Measurements from ENCODE around the gene PRUNE2. TPM values are rescaled to one million over a fixed set of nuclear protein-coding genes. Genes with fewer than 3 reads are reported as not detected.

PRUNE2 gene
- total RNA-seq, 1 donor from 2014 or later: 1.1 TPM

GRCh38 chr9:76581731-76582130 lies 324.2 kb downstream of the PRUNE2 start:
- intact Hi-C loops (cut with micrococcal nuclease): no loop called here

- intact Hi-C loops (cut with micrococcal nuclease): no loop called here
Measured at GRCh38 chr9:76580820-76581219, 325.1 kb downstream of the PRUNE2 start.

GRCh38 chr9:76580188-76580587 lies 325.7 kb downstream of the PRUNE2 start:
- intact Hi-C loops (cut with micrococcal nuclease): no loop called here

- intact Hi-C loops (cut with micrococcal nuclease): loop anchor here (2.0 to 5.0 kb wide), 4 partner anchors 44 to 174 kb away; partner anchors contain the start of gene GCNT1
Measured at GRCh38 chr9:76576344-76576743, 329.6 kb downstream of the PRUNE2 start.

- intact Hi-C loops (cut with micrococcal nuclease): loop anchor here (2.0 to 5.0 kb wide), 4 partner anchors 43 to 173 kb away; partner anchors contain the start of gene GCNT1
Measured at GRCh38 chr9:76575761-76576160, 330.2 kb downstream of the PRUNE2 start.

GRCh38 chr9:76573905-76574760 lies 331.8 kb downstream of the PRUNE2 start:
- intact Hi-C loops (cut with micrococcal nuclease): no loop called here

GRCh38 chr9:76573408-76573807 lies 332.5 kb downstream of the PRUNE2 start:
- intact Hi-C loops (cut with micrococcal nuclease): no loop called here

GRCh38 chr9:76572151-76572550 lies 333.8 kb downstream of the PRUNE2 start:
- intact Hi-C loops (cut with micrococcal nuclease): no loop called here

- intact Hi-C loops (cut with micrococcal nuclease): no loop called here
Measured at GRCh38 chr9:76571743-76572146, 334.2 kb downstream of the PRUNE2 start.

GRCh38 chr9:76571288-76571687 lies 334.6 kb downstream of the PRUNE2 start:
- intact Hi-C loops (cut with micrococcal nuclease): no loop called here

GRCh38 chr9:76570826-76571225 lies 335.1 kb downstream of the PRUNE2 start:
- intact Hi-C loops (cut with micrococcal nuclease): no loop called here

GRCh38 chr9:76567086-76567485 lies 338.8 kb downstream of the PRUNE2 start:
- intact Hi-C loops (cut with micrococcal nuclease): no loop called here

- intact Hi-C loops (cut with micrococcal nuclease): no loop called here
Measured at GRCh38 chr9:76564297-76564696, 341.6 kb downstream of the PRUNE2 start.

GRCh38 chr9:76562511-76562911 lies 343.4 kb downstream of the PRUNE2 start:
- intact Hi-C loops (cut with micrococcal nuclease): no loop called here

GRCh38 chr9:76561900-76562299 lies 344.0 kb downstream of the PRUNE2 start:
- intact Hi-C loops (cut with micrococcal nuclease): no loop called here

Other genes starting within 250 kb of the PRUNE2 start
- gene PCA3, start 141.7 kb downstream of the PRUNE2 start, total RNA-seq: not detected in 2 replicates
- not detected in 2 replicates for gene FOXB2, start 113.5 kb upstream of the PRUNE2 start, total RNA-seq